ENCODE results near the gene AKAP12.

Gene AKAP12

DNA sequence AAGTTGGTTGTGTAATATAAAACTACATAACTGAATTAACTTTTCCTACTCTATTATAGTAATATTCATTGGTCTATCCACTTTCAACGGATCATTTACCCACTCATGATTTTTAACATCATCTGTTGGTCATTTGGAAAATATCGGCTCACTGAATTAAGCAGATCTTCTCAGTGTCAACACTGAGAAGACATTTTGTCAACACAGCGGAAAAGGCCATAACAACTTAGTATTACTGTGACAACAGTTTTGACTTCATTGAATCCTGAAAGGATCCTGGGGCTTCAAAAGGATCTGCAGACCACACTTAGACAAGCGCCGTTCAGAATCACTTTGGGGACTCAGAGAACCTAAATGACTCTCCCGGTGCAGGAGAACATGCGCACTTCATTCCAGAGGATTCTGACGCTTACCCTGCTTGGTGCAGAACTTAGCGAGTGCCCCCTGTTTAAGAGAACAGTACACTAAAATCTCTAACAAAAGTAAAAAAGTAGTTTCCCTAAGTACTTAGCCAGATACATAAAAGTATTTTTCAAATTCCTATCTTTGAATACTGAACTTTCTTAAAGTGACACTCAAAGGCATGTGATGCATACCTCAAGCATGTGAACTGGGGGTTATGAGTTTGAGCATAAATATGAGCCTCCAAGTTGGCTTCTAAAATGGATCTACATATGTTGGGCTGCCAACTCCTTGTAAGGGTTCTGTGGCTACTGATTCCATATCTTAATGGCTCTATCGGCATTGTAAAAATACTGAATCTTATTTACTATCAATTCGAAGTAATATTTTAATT lies 147.6 kb downstream of the AKAP12 start:
- TF ChIP-seq, protein P1, sequence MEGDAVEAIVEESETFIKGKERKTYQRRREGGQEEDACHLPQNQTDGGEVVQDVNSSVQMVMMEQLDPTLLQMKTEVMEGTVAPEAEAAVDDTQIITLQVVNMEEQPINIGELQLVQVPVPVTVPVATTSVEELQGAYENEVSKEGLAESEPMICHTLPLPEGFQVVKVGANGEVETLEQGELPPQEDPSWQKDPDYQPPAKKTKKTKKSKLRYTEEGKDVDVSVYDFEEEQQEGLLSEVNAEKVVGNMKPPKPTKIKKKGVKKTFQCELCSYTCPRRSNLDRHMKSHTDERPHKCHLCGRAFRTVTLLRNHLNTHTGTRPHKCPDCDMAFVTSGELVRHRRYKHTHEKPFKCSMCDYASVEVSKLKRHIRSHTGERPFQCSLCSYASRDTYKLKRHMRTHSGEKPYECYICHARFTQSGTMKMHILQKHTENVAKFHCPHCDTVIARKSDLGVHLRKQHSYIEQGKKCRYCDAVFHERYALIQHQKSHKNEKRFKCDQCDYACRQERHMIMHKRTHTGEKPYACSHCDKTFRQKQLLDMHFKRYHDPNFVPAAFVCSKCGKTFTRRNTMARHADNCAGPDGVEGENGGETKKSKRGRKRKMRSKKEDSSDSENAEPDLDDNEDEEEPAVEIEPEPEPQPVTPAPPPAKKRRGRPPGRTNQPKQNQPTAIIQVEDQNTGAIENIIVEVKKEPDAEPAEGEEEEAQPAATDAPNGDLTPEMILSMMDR (conservative IDR thresholded peaks at IDR 0.05; ENCODE audit: low read depth, low read length), result no peak
- DNase-seq (ENCODE audit: low read depth), result peak; percentile 84
- no peak overlapping the region for H3K4me3 ChIP-seq (ENCODE audit: low read depth, low read length)

DNA sequence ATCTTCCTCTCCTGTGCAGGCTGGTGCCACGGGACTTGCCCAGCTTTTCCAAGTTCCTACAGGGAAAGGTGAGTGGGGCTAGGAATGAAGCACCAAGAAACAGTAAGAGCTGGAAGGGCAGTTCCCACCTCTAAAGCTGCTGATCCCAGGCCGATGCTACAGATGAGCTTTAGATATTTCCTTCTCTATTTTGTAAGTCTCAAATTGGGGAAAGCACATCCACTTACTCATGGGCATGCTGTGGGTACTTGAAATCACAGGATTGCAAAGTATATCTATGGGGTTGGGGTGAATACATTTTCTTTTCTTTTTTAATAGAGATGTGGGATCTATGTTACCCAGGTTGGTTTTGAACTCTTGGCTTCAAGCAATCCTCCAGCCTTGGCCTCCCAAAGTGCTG lies 148.5 kb downstream of the AKAP12 start:
- no peak for DNase-seq (ENCODE audit: low read depth)
- TF ChIP-seq, protein P1 (conservative IDR thresholded peaks at IDR 0.05; ENCODE audit: low read depth, low read length), result no peak
- no peak overlapping the region for H3K4me3 ChIP-seq (ENCODE audit: low read depth, low read length)

DNA sequence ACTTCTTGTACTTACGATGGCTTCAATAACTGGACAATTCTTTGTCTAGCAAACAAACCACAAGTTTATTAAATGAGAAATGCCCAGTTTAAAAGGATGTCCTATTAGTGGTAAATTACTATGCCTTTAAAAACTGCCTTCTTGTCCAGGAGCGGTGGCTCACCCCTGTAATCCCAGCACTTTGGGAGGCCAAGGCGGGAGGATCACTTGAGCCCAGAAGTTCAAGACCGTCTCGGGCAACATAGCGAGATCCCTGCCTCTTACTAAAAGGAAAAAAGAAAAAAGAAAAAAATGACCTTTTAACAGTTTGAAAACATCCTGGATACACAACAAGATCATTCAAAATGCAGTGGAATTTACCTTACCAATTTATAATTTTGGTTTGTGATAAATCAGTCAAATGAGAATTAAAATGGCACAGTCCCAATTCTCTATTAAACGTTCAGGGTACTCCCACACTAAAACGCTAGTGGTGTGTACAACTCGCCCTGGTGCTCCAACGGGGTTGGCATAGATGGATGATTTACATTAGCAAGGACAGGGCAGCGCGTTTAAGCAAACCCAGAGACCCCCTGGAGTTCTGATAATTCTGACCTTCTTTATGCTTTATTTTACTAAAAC lies 149.3 kb downstream of the AKAP12 start:
- TF ChIP-seq, protein P1 (conservative IDR thresholded peaks at IDR 0.05; ENCODE audit: low read depth, low read length), result no peak
- no peak for DNase-seq (ENCODE audit: low read depth)
- peak overlapping the region; percentile 90 for H3K4me3 ChIP-seq (ENCODE audit: low read depth, low read length)

DNA sequence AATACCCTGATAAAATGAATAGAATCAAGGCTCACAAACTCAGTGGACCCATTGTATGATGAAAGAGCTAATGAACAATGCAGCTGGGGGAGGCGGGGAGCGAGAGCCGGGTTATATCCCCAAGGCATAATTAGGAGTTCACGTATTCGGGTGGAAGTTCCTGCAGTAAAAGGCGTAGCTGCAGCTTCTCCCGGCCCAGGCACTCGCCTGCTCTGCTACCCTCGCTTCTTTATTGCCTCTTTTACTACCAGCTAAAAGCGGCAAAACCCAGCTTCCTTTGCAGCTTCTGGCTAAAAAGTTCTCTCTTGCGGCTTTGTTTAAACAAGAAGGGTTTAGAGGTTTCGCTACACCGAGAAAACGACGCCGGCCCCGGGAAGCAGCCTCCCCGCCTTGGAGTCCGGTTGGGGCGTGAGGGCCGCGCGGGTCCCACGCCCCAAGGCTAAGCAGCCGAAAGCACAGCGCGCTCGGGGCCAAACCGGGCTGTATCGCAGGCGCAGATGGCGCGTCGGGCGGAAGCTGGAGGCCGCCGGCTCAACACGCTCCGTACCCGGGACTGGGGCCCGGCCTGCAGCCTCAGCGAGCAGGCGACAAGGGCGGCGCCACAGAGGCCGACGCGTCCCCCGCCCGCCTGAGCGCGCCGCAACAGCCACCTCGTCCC lies 150.0 kb downstream of the AKAP12 start:
- peak; percentile 71 for DNase-seq (ENCODE audit: low read depth)
- TF ChIP-seq, protein P1 (conservative IDR thresholded peaks at IDR 0.05; ENCODE audit: low read depth, low read length), result no peak
- H3K4me3 ChIP-seq (ENCODE audit: low read depth, low read length), result peak overlapping the region; percentile 90

DNA sequence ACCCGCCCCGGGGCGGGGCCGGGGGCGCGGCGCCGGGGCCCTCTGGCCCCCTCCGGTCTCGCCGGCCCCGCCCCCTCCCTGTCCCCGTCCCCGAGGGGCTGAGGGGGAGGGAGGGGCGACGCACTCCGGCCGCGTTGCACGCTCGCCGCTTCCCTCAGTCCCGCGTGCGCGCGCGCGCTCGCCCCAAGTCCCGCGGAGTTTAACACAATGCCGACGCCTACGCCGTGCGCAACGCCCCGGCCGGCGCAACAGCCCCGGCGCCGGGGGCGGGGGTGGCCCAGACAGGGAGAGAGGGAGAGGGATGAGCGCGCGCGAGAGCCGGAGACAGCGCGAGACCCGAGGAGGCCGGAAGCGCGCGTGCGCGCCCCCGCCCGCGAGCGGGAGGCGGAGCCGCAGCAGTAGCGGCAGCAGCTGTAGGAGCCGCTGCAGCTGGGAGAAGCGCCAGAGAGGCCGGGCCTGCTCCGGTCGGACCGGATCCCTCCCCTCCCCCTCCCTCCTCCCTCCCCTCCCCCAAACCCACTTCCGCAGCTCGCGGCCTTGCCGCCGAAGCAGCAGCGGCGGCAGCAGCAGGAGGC lies 150.6 kb downstream of the AKAP12 start:
- TF ChIP-seq, protein P1 (conservative IDR thresholded peaks at IDR 0.05; ENCODE audit: low read depth, low read length), result no peak
- H3K4me3 ChIP-seq (ENCODE audit: low read depth, low read length), result peak overlapping the region; percentile 90
- DNase-seq (ENCODE audit: low read depth), result peak; percentile 99

DNA sequence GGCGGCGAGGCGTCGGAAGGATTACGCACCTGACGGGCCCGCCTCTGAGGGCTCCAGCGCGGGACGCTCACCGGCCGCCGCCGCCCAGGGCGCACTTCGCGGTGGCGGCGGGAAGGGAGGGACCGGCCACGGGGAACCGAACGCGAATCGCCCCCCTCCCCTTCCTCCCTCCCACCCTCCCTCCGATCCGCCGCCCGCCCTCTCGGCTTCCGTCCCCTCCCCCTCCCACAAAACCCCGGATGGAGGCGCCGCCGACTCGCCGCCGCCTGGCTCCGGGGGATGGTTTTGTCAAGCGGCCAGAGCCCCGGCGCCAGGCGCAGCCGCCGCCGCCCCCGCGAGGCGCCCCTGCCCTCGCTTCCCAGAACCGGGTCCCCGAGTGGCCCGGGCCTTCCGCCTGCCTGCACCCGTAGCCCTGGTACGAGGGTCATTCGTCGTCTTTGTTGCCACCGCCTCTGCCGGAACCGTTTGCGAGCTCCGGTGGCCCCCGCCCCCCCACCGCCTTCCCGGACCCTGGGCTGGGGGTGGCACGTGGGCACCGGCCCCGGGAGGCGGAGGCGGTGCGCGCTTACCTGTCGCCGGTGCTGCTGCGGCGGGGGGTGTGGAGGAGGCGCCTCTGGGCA lies 151.2 kb downstream of the AKAP12 start:
- TF ChIP-seq, protein P1 (conservative IDR thresholded peaks at IDR 0.05; ENCODE audit: low read depth, low read length), result no peak
- peak overlapping the region; percentile 90 for H3K4me3 ChIP-seq (ENCODE audit: low read depth, low read length)
- DNase-seq (ENCODE audit: low read depth), result peak; percentile 72

Data from choroid plexus epithelial cell (primary cell).